Activated naive CD4-positive, alpha-beta T cell treated with anti-CD3 and anti-CD28 coated beads, Interleukin-2, amount 10 ng/mL, durations not matched to agents 7 days and 5 days (primary cell): Measurements from ENCODE around the gene SPDYC.

Experiments used
- CTCF ChIA-PET: fragments of 350-600 bp; sonication (Branson Sonifier 250); formaldehyde crosslinking; loops from one replicate; lab custom pipeline; 2021; ENCODE audit warnings: antibody characterized with exemption; lab: Charles Lee
- DNase-seq: peaks from one replicate; pipeline ENCODE4 v3.0.0-alpha.2; 2020
- H3K27ac Mint-ChIP-seq: one replicate; pipeline ENCODE4 v1.8.0; 2021; ENCODE audit warnings: mild to moderate bottlenecking, moderate library complexity, mixed read lengths
- H3K27me3 Mint-ChIP-seq: one replicate; pipeline ENCODE4 v1.8.0; 2021; ENCODE audit warnings: mild to moderate bottlenecking, mixed read lengths
- H3K36me3 Mint-ChIP-seq: one replicate; pipeline ENCODE4 v1.8.0; 2021; ENCODE audit warnings: mixed read lengths
- H3K4me1 Mint-ChIP-seq: one replicate; pipeline ENCODE4 v1.8.0; 2021; ENCODE audit warnings: mixed read lengths
- H3K4me3 Mint-ChIP-seq: one replicate; pipeline ENCODE4 v1.8.0; 2021; ENCODE audit warnings: mild to moderate bottlenecking, moderate library complexity, mixed read lengths
- H3K9me3 Mint-ChIP-seq: one replicate; pipeline ENCODE4 v1.8.0; 2021; ENCODE audit warnings: mixed read lengths

Gene SPDYC

GRCh38 chr11:65221026-65221425 lies 51.0 kb downstream of the SPDYC start:
- CTCF ChIA-PET: interaction anchor here (0.7 to 1.5 kb wide), 2 partner anchors 16 to 18 kb away, joined by 3 read pairs; no protein-coding TSS in a partner anchor
- Mint-ChIP-seq H3K4me3 (no peak overlapping the region), H3K4me1 (peaks cover 22% of the 10 kb centered on the region), H3K36me3 (no peaks in the 10 kb centered on the region), H3K27me3 (peaks cover 51% of the 10 kb centered on the region), H3K27ac (no peak overlapping the region), H3K9me3 (no peaks in the 10 kb centered on the region)
- DNase-seq: no peak
